Activated T-helper 1 cell treated with Interleukin-2 at 50 U/mL for 16 hours (primary cell): ENCODE data around the gene RAB9B.
"Not testable (repeated sequence)": the region's sequence is repeated elsewhere in the genome, so short reads cannot be mapped to it uniquely, and the experiment has no call there.

ENCODE experiments used
- DNase-seq: peaks from one replicate; pipeline ENCODE4 v3.0.0-alpha.2; 2020; ENCODE audit warnings: low read depth

RAB9B gene

GRCh38 chrX:103831803-103832544 is at the start of gene RAB9B:
Gene RAB9B, minus strand, starts transcription at chrX:103832257. Its CDS starts 6,473 bp downstream, at chrX:103825784.
- DNase-seq, result peak; percentile 41

GRCh38 chrX:103879339-103879738 is 47.3 kb upstream of the RAB9B start:
- DNase-seq, result no peak

DNA sequence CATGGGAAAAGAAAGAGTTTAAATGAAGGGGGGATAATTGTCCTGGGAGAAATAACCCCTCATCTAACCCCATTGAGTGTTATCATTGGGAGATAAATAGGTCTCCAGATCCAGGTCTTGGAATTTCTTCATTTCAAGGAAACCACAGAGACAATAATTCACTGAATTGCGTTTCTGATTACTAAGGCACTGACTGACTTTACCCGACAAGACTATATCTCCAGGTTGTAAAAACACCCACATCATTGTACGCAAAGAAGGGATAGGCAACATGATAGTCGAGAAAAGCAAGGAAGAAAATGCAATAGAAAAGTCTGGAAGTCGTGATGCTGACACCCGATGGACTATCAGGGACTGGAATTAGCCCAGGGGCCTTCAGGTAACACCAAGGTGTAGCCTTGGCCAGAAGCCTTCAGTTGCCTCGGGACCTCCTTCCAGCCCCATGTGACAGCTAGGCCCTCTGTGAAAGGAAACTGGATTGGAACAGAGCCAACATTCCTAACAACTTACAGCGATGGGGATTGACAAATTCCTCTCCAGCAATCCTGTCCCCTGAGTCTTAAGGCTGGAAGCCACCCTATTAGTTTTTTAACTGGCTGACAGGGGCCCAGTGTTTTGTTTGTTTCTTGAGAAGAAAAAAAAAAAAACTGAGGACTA is 46.5 kb upstream of the RAB9B start:
- no peak for DNase-seq

DNA sequence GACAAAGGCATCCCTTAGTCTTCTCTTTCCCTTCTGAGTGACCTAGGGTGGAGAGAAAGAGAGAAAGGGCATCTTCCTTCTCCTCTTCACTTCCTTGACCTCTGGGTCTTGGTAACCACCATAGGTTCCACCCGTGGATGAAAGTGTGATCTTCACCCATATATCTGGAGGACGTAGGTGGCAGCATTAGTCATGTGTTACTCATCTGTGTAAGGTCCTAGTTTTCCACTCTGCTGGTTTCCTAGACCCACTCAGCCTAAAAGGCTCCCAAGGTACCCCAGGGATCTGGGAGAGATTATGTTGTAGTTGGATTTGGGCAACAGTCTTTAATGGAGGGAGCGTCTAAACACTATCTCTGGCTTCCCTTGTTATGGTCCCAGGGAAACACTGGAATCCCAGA is 45.5 kb upstream of the RAB9B start:
- no peak for DNase-seq

DNA sequence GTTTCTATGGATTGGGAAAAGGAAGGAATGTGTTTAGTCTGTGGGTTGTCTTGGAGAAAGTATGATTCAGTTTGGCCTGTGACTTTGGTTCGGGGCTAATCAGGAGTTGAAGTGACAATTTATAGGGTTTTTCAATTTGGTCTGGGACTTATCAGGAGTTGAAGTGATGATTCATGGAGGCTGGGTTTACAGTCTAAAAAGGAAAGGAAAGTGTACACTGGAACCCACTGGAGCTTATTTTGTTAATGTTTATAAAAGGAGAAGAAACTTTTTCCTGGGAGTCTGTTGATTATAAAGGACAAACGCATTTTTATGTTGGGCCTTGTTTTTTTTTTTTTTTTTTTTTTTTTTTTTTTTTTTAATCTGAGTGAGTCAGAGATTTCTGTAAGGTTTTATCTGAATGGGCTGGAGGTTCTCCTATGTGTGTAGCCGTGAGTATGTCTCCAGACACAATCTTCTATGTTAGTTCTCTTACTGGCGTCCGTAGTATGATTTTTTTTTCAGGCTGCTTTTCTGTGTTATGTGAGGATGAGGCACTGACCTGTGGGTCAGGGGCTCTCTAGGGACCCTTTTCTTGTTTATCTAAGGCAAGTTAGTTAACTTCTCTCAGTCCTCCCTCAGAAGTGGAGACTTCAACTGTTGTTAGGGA is 33.0 kb upstream of the RAB9B start:
- DNase-seq, result no peak

DNA sequence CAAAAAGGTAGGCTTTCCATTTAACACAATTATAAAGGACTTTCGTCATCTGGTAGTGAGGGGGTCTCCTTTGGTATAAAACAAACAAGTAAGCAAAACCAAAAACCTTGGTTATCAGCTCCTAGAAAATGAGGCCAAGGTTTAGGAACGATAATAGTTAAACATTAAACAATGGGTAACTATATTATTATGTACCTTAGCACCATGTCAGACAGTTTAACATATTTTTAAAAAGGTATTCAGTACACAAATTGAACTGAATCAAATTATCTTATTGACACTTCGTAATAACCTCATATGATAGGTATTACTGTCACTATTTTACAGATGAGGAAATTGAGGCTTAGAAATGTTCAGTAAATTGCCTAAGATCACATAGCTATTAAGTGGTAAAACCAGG is 32.1 kb upstream of the RAB9B start:
- no peak for DNase-seq

DNA sequence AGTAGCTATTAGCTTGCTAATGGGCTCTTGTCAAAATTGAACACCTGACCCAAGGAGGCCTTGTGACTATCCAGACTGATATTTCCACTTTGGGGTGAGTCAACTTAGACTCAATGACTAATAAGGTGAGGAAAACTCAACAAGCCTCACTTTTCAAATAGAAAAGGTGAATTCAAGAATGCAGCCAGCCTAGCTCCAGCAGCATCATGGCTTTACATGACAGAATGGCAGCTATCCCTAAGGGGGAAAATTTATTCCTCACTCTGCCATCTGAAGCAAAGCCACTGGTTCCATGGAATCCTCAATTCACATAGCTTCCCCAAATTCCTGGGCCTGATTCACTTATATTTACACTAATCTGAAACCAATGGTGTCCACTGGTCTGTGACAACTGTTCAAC is 29.1 kb upstream of the RAB9B start:
- DNase-seq, result no peak

GRCh38 chrX:103849558-103849957 is 17.5 kb upstream of the RAB9B start:
- DNase-seq, result no peak

DNA sequence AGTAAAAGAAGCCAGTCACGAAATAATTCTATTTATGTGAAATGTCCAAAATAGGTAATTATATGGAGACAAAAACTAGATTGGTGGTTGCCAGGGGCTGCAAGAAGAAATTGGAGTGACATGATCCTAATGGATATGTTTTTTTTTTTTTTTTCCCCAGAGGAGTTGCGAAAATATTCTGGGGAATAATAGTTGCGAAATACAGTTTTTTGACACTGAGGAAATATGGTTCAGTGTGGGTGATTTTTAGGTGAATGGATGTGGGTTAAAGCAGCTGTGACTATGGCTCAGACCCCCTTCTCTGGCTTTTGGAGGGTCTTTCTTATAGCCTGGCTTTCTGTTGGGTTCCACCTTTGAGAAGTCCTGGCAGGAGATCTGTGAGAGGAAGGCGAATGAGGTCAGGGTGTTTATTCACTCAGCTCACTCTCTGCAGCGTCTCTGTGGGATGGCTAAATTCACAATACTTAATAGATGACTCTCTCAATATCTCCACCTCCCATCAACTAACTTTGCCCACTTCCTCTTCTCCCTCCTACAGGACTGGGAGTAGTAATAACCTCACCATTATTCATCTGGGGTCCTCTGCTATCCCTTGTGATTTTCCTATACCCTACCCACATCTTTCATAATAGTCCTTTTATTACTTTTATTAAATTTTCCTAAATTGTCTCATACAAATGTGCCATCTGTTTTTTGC is 15.3 kb upstream of the RAB9B start:
- DNase-seq, result no peak

DNA sequence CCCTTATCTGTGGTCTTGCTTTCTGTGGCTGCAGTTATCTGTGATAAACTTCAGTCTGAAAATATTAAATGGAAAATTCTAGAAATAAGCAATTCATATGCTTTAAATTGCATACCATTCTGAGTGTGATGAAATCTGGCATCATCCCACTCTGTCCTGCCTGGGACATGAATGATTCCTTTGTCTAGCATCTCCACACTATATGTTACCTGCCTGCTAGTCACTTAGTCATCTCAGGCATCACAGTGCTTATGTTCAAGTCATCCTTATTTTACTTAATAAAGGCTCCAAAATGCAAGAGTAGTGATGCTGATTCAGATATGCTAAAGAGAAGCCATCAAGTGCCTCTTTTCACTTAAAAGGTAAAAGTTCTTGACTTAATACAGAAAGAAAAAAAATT is 14.3 kb upstream of the RAB9B start:
- DNase-seq, result no peak

DNA sequence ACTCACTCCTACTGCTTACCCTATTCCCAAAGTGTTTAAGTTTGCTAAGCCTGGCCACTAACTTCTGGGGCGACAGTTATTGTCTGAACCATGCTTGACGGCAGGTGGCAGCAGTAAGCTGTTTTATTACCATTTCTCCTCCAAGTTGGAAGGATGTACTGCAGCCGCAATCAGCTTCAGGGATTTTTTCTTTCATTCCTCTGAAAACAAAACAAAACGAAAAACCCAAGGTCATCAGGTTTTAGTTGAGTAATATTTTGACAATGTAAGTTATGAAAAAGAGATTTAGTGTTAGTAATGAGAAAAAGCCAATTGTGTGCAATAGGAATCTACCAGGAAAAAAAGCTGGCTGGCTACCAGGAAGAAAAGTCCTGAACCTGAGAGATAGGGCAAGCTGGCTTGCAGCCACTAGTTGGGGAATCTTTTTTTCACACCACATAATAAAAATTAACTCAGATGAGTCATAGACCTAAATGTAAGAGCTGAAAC is 13.2 kb upstream of the RAB9B start:
- DNase-seq, result peak; percentile 5

GRCh38 chrX:103839404-103839803 is 7.3 kb upstream of the RAB9B start:
- no peak for DNase-seq

- DNase-seq, result no peak
Measured at GRCh38 chrX:103831342-103831802, 685 bp downstream of the RAB9B start.

DNA sequence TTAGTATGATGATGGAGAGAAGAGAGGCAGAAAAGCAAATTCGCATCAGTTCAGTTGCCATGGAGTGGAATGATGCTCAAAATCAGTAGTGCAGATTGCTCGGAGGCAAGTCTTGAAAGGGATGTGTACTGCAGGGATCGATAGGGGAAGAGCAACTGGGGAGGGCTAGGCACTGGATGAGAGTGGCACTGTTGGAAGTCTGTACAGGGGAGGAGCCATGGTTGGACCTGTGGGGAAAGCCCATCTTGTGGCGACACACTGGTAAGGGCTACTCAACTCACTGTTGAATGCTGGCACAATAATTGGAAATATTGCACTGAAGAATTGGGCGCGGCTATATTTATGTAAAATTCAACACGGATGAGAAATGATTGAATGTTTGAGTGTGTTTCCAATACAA is 1.2 kb downstream of the RAB9B start:
- no peak for DNase-seq

- no peak for DNase-seq
Measured at GRCh38 chrX:103828529-103828928, 3.5 kb downstream of the RAB9B start.

GRCh38 chrX:103825881-103826280 is 6.2 kb downstream of the RAB9B start:
- no peak for DNase-seq

- no peak for DNase-seq
Measured at GRCh38 chrX:103823591-103823990, 8.5 kb downstream of the RAB9B start.

DNA sequence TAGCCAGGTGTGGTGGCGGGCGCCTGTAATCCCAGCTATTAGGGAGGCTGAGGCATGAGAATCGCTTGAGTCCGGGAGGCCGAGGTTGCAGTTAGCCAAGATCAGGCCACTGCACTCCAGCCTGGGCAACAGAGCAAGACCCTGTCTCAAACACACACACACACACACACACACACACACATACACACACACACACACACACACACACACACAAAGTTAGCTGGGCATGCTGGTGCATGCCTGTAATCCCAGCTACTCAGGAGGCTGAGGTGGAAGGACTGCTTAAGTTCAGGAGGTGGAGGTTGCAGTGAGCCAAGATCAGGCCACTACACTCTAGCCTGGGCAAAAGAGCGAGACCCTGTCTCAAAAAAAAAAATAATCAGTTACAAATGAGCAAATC is 11.3 kb downstream of the RAB9B start:
- DNase-seq, result not testable (repeated sequence)

GRCh38 chrX:103818842-103819619 is 13.0 kb downstream of the RAB9B start:
- DNase-seq, result no peak

DNA sequence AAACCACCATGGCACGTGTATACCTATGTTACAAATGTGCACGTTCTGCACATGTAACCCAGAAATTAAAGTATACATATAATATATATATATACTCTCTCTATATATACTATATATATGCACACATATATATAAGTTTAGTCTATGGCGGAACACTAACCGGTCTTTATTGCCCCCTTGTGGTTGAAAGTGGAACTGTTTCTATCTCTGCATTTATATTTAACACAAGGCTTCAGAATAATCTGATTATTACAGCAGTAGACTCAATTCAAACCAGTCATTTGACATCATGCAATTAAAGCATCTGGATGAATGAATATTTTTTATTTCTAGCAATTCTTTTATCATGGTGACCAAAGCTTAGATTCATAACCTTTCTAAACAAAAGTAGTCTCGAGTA is 14.6 kb downstream of the RAB9B start:
- DNase-seq, result no peak

DNA sequence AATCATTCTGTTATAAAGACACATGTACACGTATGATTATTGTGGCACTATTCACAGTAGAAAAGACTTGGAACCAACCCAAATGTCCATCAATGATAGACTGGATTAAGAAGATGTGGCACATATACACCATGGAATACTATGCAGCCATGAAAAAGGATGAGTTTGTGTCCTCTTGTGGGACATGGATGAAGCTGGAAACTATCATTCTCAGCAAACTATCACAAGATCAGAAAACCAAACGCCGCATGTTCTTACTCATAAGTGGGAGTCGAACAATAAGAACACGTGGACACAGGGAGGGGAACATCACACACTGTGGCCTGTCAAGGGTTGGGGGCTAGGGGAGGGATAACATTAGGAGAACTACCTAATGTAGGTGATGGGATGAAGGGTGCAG is 15.0 kb downstream of the RAB9B start:
- DNase-seq, result not testable (repeated sequence)

DNA sequence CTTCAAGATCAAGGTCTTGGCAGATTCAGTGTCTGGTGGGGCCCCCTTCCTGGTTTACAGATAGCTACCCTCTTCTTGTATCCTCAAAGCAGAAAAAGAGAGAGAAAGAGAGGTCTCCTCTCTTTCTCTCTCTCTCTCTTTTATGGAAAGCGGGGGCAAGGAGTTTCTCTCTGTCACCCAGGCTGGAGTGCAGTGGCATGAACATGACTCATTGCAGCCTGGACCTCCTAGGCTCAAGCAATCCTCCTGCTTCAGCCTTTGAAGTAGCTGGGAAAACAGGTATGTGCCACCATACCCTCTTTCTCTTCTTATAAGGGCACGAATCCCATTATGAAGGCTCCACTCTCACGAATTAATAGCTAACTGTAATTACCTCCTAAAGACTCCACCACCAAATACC is 20.2 kb downstream of the RAB9B start:
- DNase-seq, result no peak
